Measurements from ENCODE around the gene APBB1. TPM values are rescaled to one million over a fixed set of nuclear protein-coding genes. Genes with fewer than 3 reads are reported as not detected.

Gene APBB1
- polyA plus RNA-seq, 2 of the 4 experiments (the other 2 are of a cell fraction) = 13.6 to 16.4 TPM

DNA sequence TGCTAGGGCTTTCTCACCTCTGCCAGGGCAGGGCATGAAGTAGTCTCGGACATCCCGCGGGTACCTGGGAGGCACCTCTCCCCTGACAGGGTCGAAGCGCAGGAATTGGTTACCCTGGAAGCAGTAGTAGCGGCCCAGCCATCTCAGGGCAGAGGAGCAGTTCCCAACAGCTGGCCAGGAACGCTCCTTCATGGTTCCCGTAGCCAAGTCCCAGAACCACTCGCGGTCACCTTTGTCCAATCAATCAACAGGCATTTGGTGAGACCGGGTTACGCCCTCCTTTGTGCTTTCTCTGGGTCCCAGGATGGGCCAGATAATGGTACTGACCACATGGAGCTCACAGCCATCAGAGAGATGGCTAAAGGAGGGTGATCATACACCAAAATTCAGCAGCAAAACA lies 18.5 kb upstream of the APBB1 start:
- TF ChIP-seq NFE2L2 (conservative IDR thresholded peaks at IDR 0.05; ENCODE audit: low read length) = no peak
- DNase-seq (ENCODE audit: low read depth in 1 of 2, low spot score in 1 of 2) (no peak), FAIRE-seq (no peak), ATAC-seq (no peak)
- peaks cover 18% of the 10 kb centered on the region for H3K4me1 ChIP-seq
- ChIA-PET POLR2A (no interaction called here), CTCF (interaction anchor here (1.5 to 3.1 kb wide), 5 partner anchors 10 to 54 kb away, joined by 5 to 26 read pairs (median 12); partner anchors contain the start of gene APBB1)
- no peak overlapping the region for H3K4me2 ChIP-seq
- no peak overlapping the region for H3K27ac ChIP-seq
- WGBS (ENCODE audit: missing lambda C conversion rate) = 75% methylated on average over 12 of the region's 12 CpGs
- no peaks in the 10 kb centered on the region for H3K9me3 ChIP-seq
- no peak overlapping the region for H3K4me3 ChIP-seq

- no peaks in the 10 kb centered on the region for H3K9me3 ChIP-seq
- peaks cover 18% of the 10 kb centered on the region for H3K4me1 ChIP-seq
- ChIA-PET POLR2A (no interaction called here), CTCF (interaction anchor here (0.9 to 1.5 kb wide), 2 partner anchors 9 to 25 kb away, joined by 3 to 5 read pairs; no protein-coding TSS in a partner anchor)
- DNase-seq (ENCODE audit: low read depth in 1 of 2, low spot score in 1 of 2) = no peak
- WGBS (ENCODE audit: missing lambda C conversion rate) = 28% methylated on average over 5 of the region's 5 CpGs
- H3K4me2 ChIP-seq = no peak overlapping the region
- no peak overlapping the region for H3K4me3 ChIP-seq
- no peak overlapping the region for H3K27ac ChIP-seq
- ATAC-seq = no peak
- TF ChIP-seq JUNB (IDR thresholded peaks at IDR 0.05) = no peak
- TF ChIP-seq, protein P1, sequence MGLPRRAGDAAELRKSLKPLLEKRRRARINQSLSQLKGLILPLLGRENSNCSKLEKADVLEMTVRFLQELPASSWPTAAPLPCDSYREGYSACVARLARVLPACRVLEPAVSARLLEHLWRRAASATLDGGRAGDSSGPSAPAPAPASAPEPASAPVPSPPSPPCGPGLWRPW (IDR thresholded peaks at IDR 0.05) = no peak
- no peak for TF ChIP-seq HOXB13 (CRISPR knock-in tag; IDR thresholded peaks at IDR 0.05; ENCODE audit: low read depth)
- TF ChIP-seq MAFK (IDR thresholded peaks at IDR 0.05; ENCODE audit: partially characterized antibody) = no peak
- TF ChIP-seq, protein P2, sequence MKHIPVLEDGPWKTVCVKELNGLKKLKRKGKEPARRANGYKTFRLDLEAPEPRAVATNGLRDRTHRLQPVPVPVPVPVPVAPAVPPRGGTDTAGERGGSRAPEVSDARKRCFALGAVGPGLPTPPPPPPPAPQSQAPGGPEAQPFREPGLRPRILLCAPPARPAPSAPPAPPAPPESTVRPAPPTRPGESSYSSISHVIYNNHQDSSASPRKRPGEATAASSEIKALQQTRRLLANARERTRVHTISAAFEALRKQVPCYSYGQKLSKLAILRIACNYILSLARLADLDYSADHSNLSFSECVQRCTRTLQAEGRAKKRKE (CRISPR knock-in tag; IDR thresholded peaks at IDR 0.05; ENCODE audit: low read depth) = no peak
- no peak for TF ChIP-seq POLR2A (IDR thresholded peaks at IDR 0.05; ENCODE audit: low read length)
- TF ChIP-seq NPAS2 (CRISPR knock-in tag; IDR thresholded peaks at IDR 0.05; ENCODE audit: borderline replicate concordance) = no peak
- TF ChIP-seq CHD2 (IDR thresholded peaks at IDR 0.05; ENCODE audit: low read length, partially characterized antibody) = no peak
- no peak for TF ChIP-seq ZSCAN20 (CRISPR knock-in tag; IDR thresholded peaks at IDR 0.05)
- FAIRE-seq = no peak
Measured at GRCh38 chr11:6433998-6434660, 15.2 kb upstream of the APBB1 start.

DNA sequence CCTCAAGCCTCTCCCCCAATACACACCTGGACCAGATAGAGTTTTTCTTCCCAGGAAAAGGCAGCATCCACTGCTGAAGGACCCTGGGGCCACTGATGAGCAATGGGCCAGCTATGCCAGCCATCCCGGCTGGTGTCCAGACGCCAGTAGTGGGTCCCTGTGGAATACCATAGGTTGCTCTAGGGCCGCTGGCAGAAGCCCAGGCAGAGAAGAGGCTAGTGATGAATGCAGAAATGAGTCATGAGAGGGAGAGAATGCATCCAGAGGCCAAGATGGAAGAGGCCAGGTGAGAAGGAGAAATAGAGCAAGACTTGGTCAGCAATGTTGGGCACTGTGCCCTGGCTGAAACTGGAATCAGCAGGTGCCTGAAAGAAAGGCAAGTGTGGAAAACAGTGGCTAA lies 13.0 kb upstream of the APBB1 start:
- Histone ChIP-seq H3K4me2 (peak overlapping the region; percentile 37), H3K27ac (peak overlapping the region in 1 of 2 experiments; percentile 9; a peak in 2 of 6 replicates), H3K4me3 (no peak overlapping the region), H3K4me1 (peaks cover 18% of the 10 kb centered on the region), H3K9me3 (no peaks in the 10 kb centered on the region)
- DNase-seq (ENCODE audit: low read depth in 1 of 2, low spot score in 1 of 2) = peak; percentile 48
- FAIRE-seq = no peak
- POLR2A ChIA-PET = interaction anchor here (2.0 kb wide), 1 partner anchor 13 kb away, joined by 6 read pairs; the partner anchor contains the start of gene APBB1
- no peak for TF ChIP-seq MAZ (IDR thresholded peaks at IDR 0.05; ENCODE audit: borderline replicate concordance, low read depth, low read length)
- TF ChIP-seq, protein P3, sequence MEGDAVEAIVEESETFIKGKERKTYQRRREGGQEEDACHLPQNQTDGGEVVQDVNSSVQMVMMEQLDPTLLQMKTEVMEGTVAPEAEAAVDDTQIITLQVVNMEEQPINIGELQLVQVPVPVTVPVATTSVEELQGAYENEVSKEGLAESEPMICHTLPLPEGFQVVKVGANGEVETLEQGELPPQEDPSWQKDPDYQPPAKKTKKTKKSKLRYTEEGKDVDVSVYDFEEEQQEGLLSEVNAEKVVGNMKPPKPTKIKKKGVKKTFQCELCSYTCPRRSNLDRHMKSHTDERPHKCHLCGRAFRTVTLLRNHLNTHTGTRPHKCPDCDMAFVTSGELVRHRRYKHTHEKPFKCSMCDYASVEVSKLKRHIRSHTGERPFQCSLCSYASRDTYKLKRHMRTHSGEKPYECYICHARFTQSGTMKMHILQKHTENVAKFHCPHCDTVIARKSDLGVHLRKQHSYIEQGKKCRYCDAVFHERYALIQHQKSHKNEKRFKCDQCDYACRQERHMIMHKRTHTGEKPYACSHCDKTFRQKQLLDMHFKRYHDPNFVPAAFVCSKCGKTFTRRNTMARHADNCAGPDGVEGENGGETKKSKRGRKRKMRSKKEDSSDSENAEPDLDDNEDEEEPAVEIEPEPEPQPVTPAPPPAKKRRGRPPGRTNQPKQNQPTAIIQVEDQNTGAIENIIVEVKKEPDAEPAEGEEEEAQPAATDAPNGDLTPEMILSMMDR (IDR thresholded peaks at IDR 0.05) = no peak
- peak; percentile 36; the same call in 1 of the 2 replicates for TF ChIP-seq JUNB (IDR thresholded peaks at IDR 0.05)
- TF ChIP-seq SMC3 (IDR thresholded peaks at IDR 0.05) = no peak
- no peak for TF ChIP-seq FOSL2 (IDR thresholded peaks at IDR 0.05)
- TF ChIP-seq FOSL2 (CRISPR knock-in tag; IDR thresholded peaks at IDR 0.05) = peak; percentile 19; the same call in 1 of the 2 replicates
- 5% methylated on average over 3 of the region's 3 CpGs for whole genome bisulfite sequencing (ENCODE audit: missing lambda C conversion rate)
- ATAC-seq = peak; percentile 79 to 87
- CTCF ChIA-PET = interaction anchor here (1.0 to 1.1 kb wide), 2 partner anchors 9 to 74 kb away, joined by 3 read pairs; no protein-coding TSS in a partner anchor

DNA sequence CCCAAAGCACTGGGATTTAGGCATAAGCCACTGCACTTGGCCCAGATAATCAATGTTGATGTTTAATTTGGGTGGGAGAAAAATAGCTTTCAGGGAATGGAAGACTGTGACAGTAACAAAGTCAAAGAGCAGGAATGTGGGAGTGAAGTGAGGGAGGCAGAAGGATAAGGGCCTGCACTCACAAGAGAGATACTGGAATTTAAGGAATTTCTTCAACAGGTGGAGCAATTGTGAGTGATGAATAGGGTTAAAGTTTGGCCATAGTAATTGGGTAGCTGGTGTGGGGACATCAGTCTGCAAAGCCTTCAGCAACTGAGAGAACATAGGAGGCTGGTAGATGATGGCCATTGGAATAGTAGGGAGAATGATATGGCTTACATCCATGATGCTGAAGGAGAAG lies 8.6 kb upstream of the APBB1 start:
- ATAC-seq (no peak), FAIRE-seq (no peak), DNase-seq (ENCODE audit: low read depth in 1 of 2, low spot score in 1 of 2) (no peak)
- no peaks in the 10 kb centered on the region for H3K9me3 ChIP-seq
- no peak overlapping the region for H3K4me3 ChIP-seq
- no peak overlapping the region for H3K27ac ChIP-seq
- no peak overlapping the region for H3K4me2 ChIP-seq
- peaks cover 13% of the 10 kb centered on the region for H3K4me1 ChIP-seq
- POLR2A ChIA-PET = interaction anchor here (1.0 kb wide), 1 partner anchor 9 kb away, joined by 5 read pairs; the partner anchor contains the start of gene APBB1
- CTCF ChIA-PET = interaction anchor here (0.7 to 4.6 kb wide), 6 partner anchors 11 to 404 kb away, joined by 3 to 26 read pairs (median 5); no protein-coding TSS in a partner anchor
- TF ChIP-seq POLR2AphosphoS2 (conservative IDR thresholded peaks at IDR 0.05; ENCODE audit: low read length) = no peak
- TF ChIP-seq EHF (CRISPR knock-in tag; IDR thresholded peaks at IDR 0.05) = no peak
- TF ChIP-seq NR3C1 (IDR thresholded peaks at IDR 0.05) = no peak
- TF ChIP-seq CHD4 (IDR thresholded peaks at IDR 0.05; ENCODE audit: borderline replicate concordance) = no peak
- no peak for TF ChIP-seq PHF8 (IDR thresholded peaks at IDR 0.05; ENCODE audit: borderline replicate concordance, low read depth)
- no peak for TF ChIP-seq RNF2 (IDR thresholded peaks at IDR 0.05; ENCODE audit: borderline replicate concordance, low read depth)
- no peak for TF ChIP-seq JUN (IDR thresholded peaks at IDR 0.05)
- TF ChIP-seq MYC (IDR thresholded peaks at IDR 0.05; ENCODE audit: borderline replicate concordance, low read length) = no peak
- no peak for TF ChIP-seq EP300 (IDR thresholded peaks at IDR 0.05)
- no peak for TF ChIP-seq CEBPB (IDR thresholded peaks at IDR 0.05)
- TF ChIP-seq, protein P2 (CRISPR knock-in tag; IDR thresholded peaks at IDR 0.05; ENCODE audit: low read depth) = no peak
- TF ChIP-seq, protein P3 (IDR thresholded peaks at IDR 0.05) = no peak

Measured in A549 (cell line).